HepG2 (cell line): ENCODE results near the gene SYT11. TPM values are rescaled to one million over a fixed set of nuclear protein-coding genes. Genes with fewer than 3 reads are reported as not detected.
A peak's percentile ranks its signal among the peaks of the same experiment; 100 is the strongest.

Experiments
- BRF2 ChIP-seq: sonication (generic); formaldehyde crosslinking; IDR thresholded peaks from 2 replicates; pipeline ENCODE4 v1.8.1; 2022; ENCODE audit warnings: mild to moderate bottlenecking, missing genetic modification reagents
- CBX1 ChIP-seq: IDR thresholded peaks from one replicate; pipeline ENCODE4 v1.6.1; 2016; ENCODE audit warnings: antibody characterized with exemption, low read depth
- GABPB1 ChIP-seq: IDR thresholded peaks from 2 replicates; pipeline ENCODE4 v1.6.1; 2016; ENCODE audit warnings: mild to moderate bottlenecking, missing genetic modification reagents, moderate library complexity, missing compliant biosample characterization
- HDAC1 ChIP-seq: sonication (generic); formaldehyde crosslinking; IDR thresholded peaks from 2 replicates; pipeline ENCODE4 v1.5.1; 2020; ENCODE audit warnings: mild to moderate bottlenecking, missing genetic modification reagents
- HMGXB3 ChIP-seq: sonication (generic); formaldehyde crosslinking; IDR thresholded peaks from 2 replicates; pipeline ENCODE4 v1.4.0; 2020; ENCODE audit warnings: missing genetic modification reagents, borderline replicate concordance
- HMGXB4 ChIP-seq, 2 experiments: sonication (generic) in 1 of 2; formaldehyde crosslinking in 1 of 2; IDR thresholded peaks; 2 replicates each; pipeline versions ENCODE4 v1.4.0 to v1.6.1; 2018 to 2020; ENCODE audit warnings: missing genetic modification reagents in 2 of 2, borderline replicate concordance in 1 of 2, low read depth in 1 of 2, mild to moderate bottlenecking in 1 of 2, missing biosample characterization in 1 of 2
- ISX ChIP-seq: sonication (generic); formaldehyde crosslinking; conservative IDR thresholded peaks from 2 replicates; pipeline ENCODE4 v1.5.0; 2020; ENCODE audit warnings: missing genetic modification reagents
- KAT2B ChIP-seq: fragments of 150-350 bp; IDR thresholded peaks from 2 replicates; pipeline ENCODE4 v1.6.1; 2014; ENCODE audit warnings: low read depth, low read length, borderline replicate concordance
- SRSF9 ChIP-seq: fragments of 200-400 bp; formaldehyde crosslinking; IDR thresholded peaks from 2 replicates; pipeline ENCODE4 v1.6.1; 2018; ENCODE audit warnings: borderline replicate concordance, mild to moderate bottlenecking, low read depth, low read length; ENCODE audit not compliant: insufficient read depth, poor library complexity, severe bottlenecking
- THAP11 ChIP-seq: IDR thresholded peaks from 2 replicates; pipeline ENCODE4 v1.6.1; 2016; ENCODE audit warnings: missing biosample characterization, missing genetic modification reagents
- THAP7 ChIP-seq: sonication (generic); formaldehyde crosslinking; IDR thresholded peaks from 2 replicates; pipeline ENCODE4 v1.8.1; 2023; ENCODE audit warnings: mild to moderate bottlenecking, missing genetic modification reagents
- TRAFD1 ChIP-seq: sonication (generic); formaldehyde crosslinking; IDR thresholded peaks from 2 replicates; pipeline ENCODE4 v1.5.1; 2020; ENCODE audit warnings: missing genetic modification reagents, mild to moderate bottlenecking, borderline replicate concordance
- XRCC5 ChIP-seq: fragments of 200-400 bp; formaldehyde crosslinking; optimal IDR thresholded peaks from 2 replicates; pipeline ENCODE3; 2017; ENCODE audit warnings: mild to moderate bottlenecking, low read length
- ZMAT5 ChIP-seq: sonication (generic); formaldehyde crosslinking; IDR thresholded peaks from 2 replicates; pipeline ENCODE4 v1.5.0; 2020; ENCODE audit warnings: mild to moderate bottlenecking, low read depth, missing genetic modification reagents, borderline replicate concordance
- ZNF460 ChIP-seq: sonication (generic); formaldehyde crosslinking; IDR thresholded peaks from 2 replicates; pipeline ENCODE4 v1.5.1; 2020; ENCODE audit warnings: missing genetic modification reagents, mild to moderate bottlenecking, borderline replicate concordance
- polyA plus RNA-seq, 8 experiments: library from polyadenylated mRNA; depleted of rRNA in 3 of 8; stranded (reverse) in 7 of 8; unstranded in 1 of 8; fragments of >200 nt; fragmentation: Illumina TruSeq in 4 of 8; extraction: Trizol in 4 of 8; gene quantifications; 2 replicates each; pipeline versions ENCODE4 v1.2.1 to v1.2.3, GENCODE V29; 2011 to 2016; ENCODE audit warnings: low read depth in 4 of 8, missing spikeins in 1 of 8, mixed read lengths in 1 of 8; ENCODE audit not compliant: insufficient read depth in 1 of 8
- total RNA-seq, 5 experiments: library from RNA; depleted of rRNA; stranded (reverse); fragments of >200 nt; fragmentation: Illumina TruSeq; extraction: Trizol; gene quantifications; 2 replicates each; pipeline ENCODE4 v1.2.3, GENCODE V29; 2016; ENCODE audit warnings: low read depth in 1 of 5

The SYT11 gene
- total and polyA plus RNA-seq, 2 of the 13 experiments (the other 11 are each of a cell fraction or from before 2014, with no cell fraction given): 0.22 to 0.59 TPM

GRCh38 chr1:155859234-155859829 is at the start of gene SYT11 (continued):
- no peak for TF ChIP-seq ZNF460 (CRISPR knock-in tag)
- no peak for TF ChIP-seq ISX (CRISPR knock-in tag)
- peak; percentile 51 for TF ChIP-seq XRCC5
- peak; percentile 60; the same call in 1 of the 2 replicates for TF ChIP-seq THAP11 (CRISPR knock-in tag)
- TF ChIP-seq KAT2B: no peak
- TF ChIP-seq CBX1: no peak
- TF ChIP-seq HMGXB4 (CRISPR knock-in tag; IDR thresholded peaks at IDR 0.05; ENCODE audit: borderline replicate concordance in 1 of 2, low read depth in 1 of 2): 0 out of 4 replicates have a peak, but pooled peaks of 1 of the 2 experiments have one; percentile 9
- TF ChIP-seq GABPB1 (CRISPR knock-in tag): peak; percentile 64
- TF ChIP-seq TRAFD1: no peak
- TF ChIP-seq HMGXB3: no peak
- no peak for TF ChIP-seq BRF2 (CRISPR knock-in tag)
- no peak for TF ChIP-seq THAP7
- TF ChIP-seq SRSF9: no peak
- TF ChIP-seq HDAC1 (CRISPR knock-in tag): peak; percentile 57
- TF ChIP-seq ZMAT5 (CRISPR knock-in tag): no peak
